KMS-11 (cell line): ENCODE results near the gene GALNT3.

ENCODE experiments used
- H2AFZ ChIP-seq: fragments of 200-600 bp; sonication (generic); 2 replicates; pipeline ENCODE4 v1.6.1; 2016; ENCODE audit warnings: antibody characterized with exemption, mixed run types, low read depth
- H3K27ac ChIP-seq: fragments of 200-600 bp; sonication (generic); 2 replicates; pipeline ENCODE4 v1.6.1; 2016; ENCODE audit warnings: mild to moderate bottlenecking, mixed run types
- H3K27me3 ChIP-seq: fragments of 200-600 bp; sonication (generic); 2 replicates; pipeline ENCODE4 v1.6.1; 2017; ENCODE audit warnings: mild to moderate bottlenecking, low read depth, mixed run types, moderate library complexity; ENCODE audit not compliant: insufficient read depth
- H3K36me3 ChIP-seq: fragments of 200-600 bp; sonication (generic); 2 replicates; pipeline ENCODE4 v1.6.1; 2017; ENCODE audit warnings: mild to moderate bottlenecking, mixed run types; ENCODE audit not compliant: insufficient read depth
- H3K4me1 ChIP-seq: fragments of 200-600 bp; sonication (generic); 2 replicates; pipeline ENCODE4 v1.6.1; 2016; ENCODE audit warnings: mild to moderate bottlenecking, low read depth, mixed run types; ENCODE audit not compliant: poor library complexity, severe bottlenecking
- H3K4me2 ChIP-seq: fragments of 200-600 bp; sonication (generic); 2 replicates; pipeline ENCODE4 v1.7.0; 2016; ENCODE audit warnings: mild to moderate bottlenecking, mixed run types
- H3K4me3 ChIP-seq: fragments of 200-600 bp; sonication (generic); IDR thresholded peaks from 2 replicates; pipeline ENCODE4 v1.6.1; 2017; ENCODE audit warnings: low read depth, low read length, mixed read lengths; ENCODE audit not compliant: insufficient read depth
- H3K79me2 ChIP-seq: fragments of 200-600 bp; sonication (generic); 2 replicates; pipeline ENCODE4 v1.6.1; 2016; ENCODE audit warnings: low read depth, mixed run types; ENCODE audit not compliant: insufficient read depth
- H3K9ac ChIP-seq: fragments of 200-600 bp; sonication (generic); 2 replicates; pipeline ENCODE4 v1.6.1; 2016; ENCODE audit warnings: mild to moderate bottlenecking, mixed run types
- H4K20me1 ChIP-seq: fragments of 200-600 bp; sonication (generic); 2 replicates; pipeline ENCODE4 v1.6.1; 2016; ENCODE audit warnings: mild to moderate bottlenecking, mixed run types; ENCODE audit not compliant: insufficient read depth
- CTCF ChIP-seq: fragments of 200-600 bp; sonication (generic); conservative IDR thresholded peaks from 2 replicates; pipeline ENCODE4 v1.6.1; 2017; ENCODE audit warnings: low read depth, mild to moderate bottlenecking, antibody characterized with exemption, low read length, moderate library complexity, mixed read lengths

The GALNT3 gene

GRCh38 chr2:165745916-165746315 is 48.1 kb downstream of the GALNT3 start:
- Histone ChIP-seq H4K20me1 (no peaks in the 10 kb centered on the region), H3K27ac (no peak overlapping the region), H3K4me2 (no peak overlapping the region), H3K4me1 (no peaks in the 10 kb centered on the region), H2AFZ (no peak overlapping the region), H3K9ac (no peak overlapping the region), H3K79me2 (no peaks in the 10 kb centered on the region), H3K27me3 (no peaks in the 10 kb centered on the region), H3K36me3 (no peaks in the 10 kb centered on the region), H3K4me3 (no peak overlapping the region)
- no peak for TF ChIP-seq CTCF

- Histone ChIP-seq H2AFZ (no peak overlapping the region), H3K27me3 (no peaks in the 10 kb centered on the region), H3K27ac (no peak overlapping the region), H4K20me1 (no peaks in the 10 kb centered on the region), H3K4me3 (no peak overlapping the region), H3K4me2 (no peak overlapping the region), H3K4me1 (no peaks in the 10 kb centered on the region), H3K79me2 (no peaks in the 10 kb centered on the region), H3K36me3 (no peaks in the 10 kb centered on the region), H3K9ac (no peak overlapping the region)
- TF ChIP-seq CTCF = no peak
Observed at GRCh38 chr2:165743442-165743841, 50.6 kb downstream of the GALNT3 start.

GRCh38 chr2:165725421-165725820 is 68.6 kb downstream of the GALNT3 start:
- Histone ChIP-seq H4K20me1 (no peaks in the 10 kb centered on the region), H3K4me3 (no peak overlapping the region), H3K9ac (no peak overlapping the region), H3K79me2 (no peaks in the 10 kb centered on the region), H3K36me3 (no peaks in the 10 kb centered on the region), H3K27ac (no peak overlapping the region), H2AFZ (no peak overlapping the region), H3K27me3 (no peaks in the 10 kb centered on the region), H3K4me1 (no peaks in the 10 kb centered on the region), H3K4me2 (no peak overlapping the region)
- TF ChIP-seq CTCF = no peak

GRCh38 chr2:165720511-165720910 is 73.5 kb downstream of the GALNT3 start:
- Histone ChIP-seq H3K36me3 (no peaks in the 10 kb centered on the region), H3K4me2 (no peak overlapping the region), H3K27me3 (no peaks in the 10 kb centered on the region), H4K20me1 (no peaks in the 10 kb centered on the region), H3K4me3 (no peak overlapping the region), H3K9ac (no peak overlapping the region), H3K79me2 (no peaks in the 10 kb centered on the region), H2AFZ (no peak overlapping the region), H3K4me1 (no peaks in the 10 kb centered on the region), H3K27ac (no peak overlapping the region)
- TF ChIP-seq CTCF = no peak
